Gastrocnemius medialis (tissue), 4 donors: ENCODE results near the gene STAT5B. TPM values are rescaled to one million over a fixed set of nuclear protein-coding genes. Genes with fewer than 3 reads are reported as not detected.
"Not testable (repeated sequence)": the region's sequence is repeated elsewhere in the genome, so short reads cannot be mapped to it uniquely, and the experiment has no call there.

ENCODE experiments used
- ATAC-seq, 2 donors: fragments of 150-250 bp; one replicate each; pipeline ENCODE4 v1.9.1; 2016
- DNase-seq, 2 donors: peaks; one replicate each; pipeline ENCODE4 v3.0.0-alpha.2; 2019
- H3K27ac ChIP-seq, 4 donors: fragments of 200-600 bp; sonication (generic); 1 replicate in 1 of 4; 2 replicates in 3 of 4; pipeline ENCODE4 v1.5.1; 2016 to 2018; ENCODE audit warnings: mild to moderate bottlenecking in 2 of 4, moderate library complexity in 1 of 4
- H3K27me3 ChIP-seq, 3 donors: fragments of 200-600 bp; sonication (generic) in 2 of 3; 1 replicate in 1 of 3; 2 replicates in 2 of 3; pipeline versions ENCODE4 v1.5.1 to v1.6.0; 2016 to 2019; ENCODE audit warnings: mild to moderate bottlenecking in 1 of 3, moderate library complexity in 1 of 3
- H3K36me3 ChIP-seq, 2 donors: fragments of 200-600 bp; sonication (generic) in 1 of 2; one replicate each; pipeline ENCODE4 v1.5.1; 2017 to 2018
- H3K4me1 ChIP-seq, 2 donors: fragments of 200-600 bp; sonication (generic) in 1 of 2; one replicate each; pipeline ENCODE4 v1.5.1; 2016 to 2017; ENCODE audit warnings: mild to moderate bottlenecking in 2 of 2
- H3K4me3 ChIP-seq, 4 donors: fragments of 200-600 bp; sonication (generic) in 3 of 4; 1 replicate in 1 of 4; 2 replicates in 3 of 4; pipeline ENCODE4 v1.5.1; 2016 to 2019; ENCODE audit warnings: mild to moderate bottlenecking in 2 of 4
- H3K9me3 ChIP-seq, 3 donors: fragments of 200-600 bp; sonication (generic) in 2 of 3; 1 replicate in 1 of 3; 2 replicates in 2 of 3; pipeline ENCODE4 v1.5.1; 2016 to 2019
- POLR2A ChIP-seq, 2 donors: fragments of 450-650 bp; IDR thresholded peaks; one replicate each; pipeline ENCODE4 v1.6.1; 2017; ENCODE audit warnings: antibody characterized with exemption in 2 of 2, mild to moderate bottlenecking in 2 of 2, moderate library complexity in 2 of 2
- in situ Hi-C, 4 donors: fragments of 200-750 bp; cut with MboI; loops; one replicate each; pipeline versions ENCODE4 v1.15.0 to v1.8.0; 2017; ENCODE audit warnings: low sequenced_read_pairs in 4 of 4
- intact Hi-C: fragments of 100-400 bp; cut with DNase I; formaldehyde crosslinking; loops from one replicate; pipeline ENCODE4 v1.15.1; 2023; ENCODE audit warnings: low total_unique reads
- total RNA-seq, 4 donors: library from RNA; depleted of rRNA; stranded (reverse); fragments of >200 nt; gene quantifications; one replicate each; pipeline versions ENCODE4 v1.1.0 to v1.2.3, GENCODE V29; 2016
- TF ChIP-seq, protein P1 (sequence below), 5 experiments: fragments of 450-650 bp in 3 of 5; fragments of 200-600 bp in 2 of 5; sonication (generic) in 2 of 5; IDR thresholded peaks in 4 of 5; conservative IDR thresholded peaks in 1 of 5; 1 replicate in 4 of 5; 2 replicates in 1 of 5; pipeline ENCODE4 v1.5.1; 2016 to 2019; ENCODE audit warnings: antibody characterized with exemption in 5 of 5, mild to moderate bottlenecking in 3 of 5, moderate library complexity in 3 of 5

STAT5B gene
- total RNA-seq, 4 donors from 2014 or later, result 77.3 to 150 (median 80.7) TPM

DNA sequence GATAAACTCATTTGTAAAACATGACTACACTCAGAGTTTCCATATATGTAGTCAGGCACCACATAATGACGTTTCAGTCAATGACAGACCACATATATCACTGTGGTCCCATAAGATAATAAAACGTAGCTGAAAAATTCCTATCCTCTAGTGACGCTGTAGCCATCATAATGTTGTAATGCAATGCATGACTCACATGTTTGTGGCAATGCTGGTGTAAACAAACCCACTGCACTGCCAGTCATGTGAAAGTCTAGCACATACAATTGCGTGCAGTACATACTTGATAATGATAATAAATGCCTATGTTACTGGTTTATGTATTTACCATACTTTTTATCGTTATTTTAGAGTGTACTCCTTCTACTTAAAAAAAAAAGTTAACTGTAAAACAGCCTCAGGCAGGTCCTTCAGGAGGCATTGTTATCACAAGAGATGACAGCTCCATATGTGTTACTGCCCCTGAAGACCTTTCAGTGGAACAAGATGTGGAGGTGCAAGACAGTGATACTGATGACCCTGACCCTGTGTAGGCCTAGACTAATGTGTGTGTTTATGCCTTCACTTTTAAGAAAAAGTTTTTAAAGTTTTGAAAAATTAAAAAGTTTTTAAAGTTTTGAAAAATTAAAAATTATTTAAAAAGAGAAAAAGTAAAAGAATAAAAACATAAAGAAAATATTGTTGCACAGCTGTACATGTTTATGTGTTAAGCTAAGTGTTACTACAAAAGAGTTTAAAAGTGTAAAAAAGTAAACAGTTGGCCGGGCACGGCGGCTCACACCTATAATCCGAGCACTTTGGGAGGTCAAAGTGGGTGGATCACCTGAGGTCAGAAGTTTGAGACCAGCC is 9.0 kb downstream of the STAT5B start:
- H3K36me3 ChIP-seq, result no peaks in the 10 kb centered on the region
- no peaks in the 10 kb centered on the region for H3K9me3 ChIP-seq
- no peaks in the 10 kb centered on the region for H3K27me3 ChIP-seq
- peak overlapping the region; percentile 37 to 77 (median 52) for H3K27ac ChIP-seq
- in situ Hi-C loops (no loop called here), intact Hi-C loops (no loop called here)
- DNase-seq, result peak; percentile 59
- no peak overlapping the region for H3K4me3 ChIP-seq
- peak in 1 of 2 donors; percentile 15 for TF ChIP-seq POLR2A (IDR thresholded peaks at IDR 0.05)
- TF ChIP-seq, protein P1, sequence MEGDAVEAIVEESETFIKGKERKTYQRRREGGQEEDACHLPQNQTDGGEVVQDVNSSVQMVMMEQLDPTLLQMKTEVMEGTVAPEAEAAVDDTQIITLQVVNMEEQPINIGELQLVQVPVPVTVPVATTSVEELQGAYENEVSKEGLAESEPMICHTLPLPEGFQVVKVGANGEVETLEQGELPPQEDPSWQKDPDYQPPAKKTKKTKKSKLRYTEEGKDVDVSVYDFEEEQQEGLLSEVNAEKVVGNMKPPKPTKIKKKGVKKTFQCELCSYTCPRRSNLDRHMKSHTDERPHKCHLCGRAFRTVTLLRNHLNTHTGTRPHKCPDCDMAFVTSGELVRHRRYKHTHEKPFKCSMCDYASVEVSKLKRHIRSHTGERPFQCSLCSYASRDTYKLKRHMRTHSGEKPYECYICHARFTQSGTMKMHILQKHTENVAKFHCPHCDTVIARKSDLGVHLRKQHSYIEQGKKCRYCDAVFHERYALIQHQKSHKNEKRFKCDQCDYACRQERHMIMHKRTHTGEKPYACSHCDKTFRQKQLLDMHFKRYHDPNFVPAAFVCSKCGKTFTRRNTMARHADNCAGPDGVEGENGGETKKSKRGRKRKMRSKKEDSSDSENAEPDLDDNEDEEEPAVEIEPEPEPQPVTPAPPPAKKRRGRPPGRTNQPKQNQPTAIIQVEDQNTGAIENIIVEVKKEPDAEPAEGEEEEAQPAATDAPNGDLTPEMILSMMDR (IDR thresholded peaks at IDR 0.05 in 4 of 5, conservative IDR thresholded peaks at IDR 0.05 in 1 of 5), result no peak
- ATAC-seq, result peak; percentile 94 to 96
- peaks cover 29 to 43% of the 10 kb centered on the region in 2 donors for H3K4me1 ChIP-seq

DNA sequence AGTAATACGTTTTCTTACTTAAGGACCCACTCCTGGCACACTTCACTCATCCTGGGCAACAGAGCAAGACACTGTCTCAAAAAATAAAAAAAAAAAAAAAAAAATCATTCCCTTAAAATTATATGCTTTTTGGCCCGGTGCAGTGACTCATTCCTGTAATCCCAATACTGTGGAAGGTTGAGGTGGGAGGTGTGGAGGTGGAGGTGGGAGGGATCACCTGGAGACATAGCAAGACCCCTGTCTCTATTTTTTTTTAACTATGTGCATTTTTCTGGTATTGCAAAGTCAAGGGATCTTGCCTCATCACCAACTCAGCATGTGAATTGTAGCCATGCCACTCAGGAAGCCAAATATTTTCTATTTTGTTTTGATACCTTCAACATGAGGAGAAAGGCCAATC is 9.7 kb downstream of the STAT5B start:
- TF ChIP-seq, protein P1 (IDR thresholded peaks at IDR 0.05 in 4 of 5, conservative IDR thresholded peaks at IDR 0.05 in 1 of 5), result no peak
- no peak for TF ChIP-seq POLR2A (IDR thresholded peaks at IDR 0.05)
- intact Hi-C loops (no loop called here), in situ Hi-C loops (no loop called here)
- Histone ChIP-seq H3K27me3 (no peaks in the 10 kb centered on the region), H3K27ac (peak overlapping the region; percentile 37 to 77 (median 52)), H3K36me3 (no peaks in the 10 kb centered on the region), H3K9me3 (no peaks in the 10 kb centered on the region), H3K4me3 (no peak overlapping the region), H3K4me1 (peaks cover 23 to 36% of the 10 kb centered on the region in 2 donors)
- DNase-seq (no peak), ATAC-seq (no peak)

- DNase-seq, H3K27me3 ChIP-seq, H3K9me3 ChIP-seq, in situ Hi-C loops, ATAC-seq, H3K4me3 ChIP-seq, H3K36me3 ChIP-seq, intact Hi-C loops, H3K27ac ChIP-seq: not testable (repeated sequence)
- H3K4me1 ChIP-seq, result peaks cover 11 to 19% of the 10 kb centered on the region in 2 donors
These were observed 11.8 kb downstream of the STAT5B start for GRCh38 chr17:42264366-42264765.

GRCh38 chr17:42260318-42260717 is 15.9 kb downstream of the STAT5B start:
- DNase-seq (no peak), ATAC-seq (no peak)
- no peaks in the 10 kb centered on the region for H3K27me3 ChIP-seq
- in situ Hi-C loops (no loop called here), intact Hi-C loops (no loop called here)
- no peaks in the 10 kb centered on the region for H3K9me3 ChIP-seq
- no peaks in the 10 kb centered on the region for H3K36me3 ChIP-seq
- peaks cover 3 to 9% of the 10 kb centered on the region in 2 donors for H3K4me1 ChIP-seq
- TF ChIP-seq, protein P1 (IDR thresholded peaks at IDR 0.05 in 4 of 5, conservative IDR thresholded peaks at IDR 0.05 in 1 of 5), result no peak
- TF ChIP-seq POLR2A (IDR thresholded peaks at IDR 0.05), result no peak
- H3K27ac ChIP-seq, result no peak overlapping the region
- H3K4me3 ChIP-seq, result no peak overlapping the region

- H3K4me1 ChIP-seq, result peaks cover 42% of the 10 kb centered on the region in 2 donors
- in situ Hi-C loops, result no loop called here
- no peak for TF ChIP-seq POLR2A (IDR thresholded peaks at IDR 0.05)
- H3K9me3 ChIP-seq, result no peaks in the 10 kb centered on the region
- peak overlapping the region in 2 of 4 donors; percentile 43 to 69 for H3K27ac ChIP-seq
- intact Hi-C loops, result no loop called here
- H3K27me3 ChIP-seq, result no peaks in the 10 kb centered on the region
- no peaks in the 10 kb centered on the region for H3K36me3 ChIP-seq
- DNase-seq (no peak), ATAC-seq (no peak)
- H3K4me3 ChIP-seq, result no peak overlapping the region
These were observed 20.7 kb downstream of the STAT5B start for GRCh38 chr17:42255445-42255844.
